Mesenchymal stem cell (in vitro differentiated cells and primary cell): ENCODE data around the gene DSCAML1.

Experiments used
- DNase-seq: peaks from one replicate; pipeline ENCODE4 v3.0.0-alpha.2; 2013
- H2AFZ ChIP-seq: one replicate; pipeline ENCODE4 v1.6.1; 2013; ENCODE audit warnings: low read depth, mild to moderate bottlenecking, control low read depth, inconsistent platforms, low read length, moderate library complexity
- H2AK5ac ChIP-seq: 2 replicates; pipeline ENCODE4 v1.6.1; 2013; ENCODE audit warnings: low read length, moderate library complexity, mild to moderate bottlenecking, inconsistent platforms; ENCODE audit not compliant: severe bottlenecking
- H2BK120ac ChIP-seq: one replicate; pipeline ENCODE4 v1.6.1; 2013; ENCODE audit warnings: low read depth, mild to moderate bottlenecking, inconsistent platforms, low read length, moderate library complexity
- H2BK12ac ChIP-seq, 2 experiments: one replicate each; pipeline ENCODE4 v1.6.1; 2013; ENCODE audit warnings: inconsistent platforms in 2 of 2, low read length in 2 of 2, mild to moderate bottlenecking in 2 of 2, moderate library complexity in 2 of 2, control low read depth in 1 of 2
- H2BK15ac ChIP-seq: one replicate; pipeline ENCODE4 v1.6.1; 2013; ENCODE audit warnings: mild to moderate bottlenecking, low read depth, inconsistent platforms; ENCODE audit not compliant: poor library complexity, severe bottlenecking
- H2BK5ac ChIP-seq: 2 replicates; pipeline ENCODE4 v1.6.1; 2013; ENCODE audit warnings: low read depth, mild to moderate bottlenecking, low read length, control low read depth, inconsistent platforms; ENCODE audit not compliant: poor library complexity, severe bottlenecking
- H3K14ac ChIP-seq, 2 experiments: one replicate each; pipeline ENCODE4 v1.6.1; 2013; ENCODE audit warnings: inconsistent platforms in 2 of 2, low read length in 2 of 2, control low read depth in 1 of 2, mild to moderate bottlenecking in 1 of 2, moderate library complexity in 1 of 2
- H3K18ac ChIP-seq, 2 experiments: one replicate each; pipeline ENCODE4 v1.6.1; 2013; ENCODE audit warnings: inconsistent platforms in 2 of 2, low read length in 2 of 2, control low read depth in 1 of 2, low read depth in 1 of 2, mild to moderate bottlenecking in 1 of 2
- H3K23ac ChIP-seq, 2 experiments: one replicate each; pipeline ENCODE4 v1.6.1; 2013; ENCODE audit warnings: inconsistent platforms in 2 of 2, low read length in 2 of 2, mild to moderate bottlenecking in 2 of 2, moderate library complexity in 2 of 2, control low read depth in 1 of 2
- H3K27ac ChIP-seq: 2 replicates; pipeline ENCODE4 v1.5.1; 2013; ENCODE audit warnings: mild to moderate bottlenecking, moderate library complexity, low read length, control low read depth, inconsistent platforms; ENCODE audit not compliant: poor library complexity, severe bottlenecking
- H3K27me3 ChIP-seq, 2 experiments: 2 replicates each; pipeline versions ENCODE4 v1.6.1 to v1.7.0; 2013; ENCODE audit warnings: low read length in 2 of 2, mild to moderate bottlenecking in 2 of 2, moderate library complexity in 2 of 2, control low read depth in 1 of 2, inconsistent platforms in 1 of 2; ENCODE audit not compliant: control insufficient read depth in 1 of 2, insufficient read depth in 1 of 2
- H3K36me3 ChIP-seq, 2 experiments: 2 replicates each; pipeline versions ENCODE4 v1.6.1 to v1.7.0; 2013; ENCODE audit warnings: low read length in 2 of 2, control low read depth in 1 of 2, inconsistent platforms in 1 of 2, low read depth in 1 of 2, mild to moderate bottlenecking in 1 of 2; ENCODE audit not compliant: insufficient read depth in 2 of 2, control insufficient read depth in 1 of 2
- H3K4ac ChIP-seq, 2 experiments: one replicate each; pipeline ENCODE4 v1.6.1; 2013; ENCODE audit warnings: inconsistent platforms in 2 of 2, low read length in 2 of 2, mild to moderate bottlenecking in 2 of 2, moderate library complexity in 2 of 2, control low read depth in 1 of 2, low read depth in 1 of 2
- H3K4me1 ChIP-seq: 2 replicates; pipeline ENCODE4 v1.6.1; 2013; ENCODE audit warnings: low read depth, low read length, control low read depth; ENCODE audit not compliant: control insufficient read depth, insufficient read depth
- H3K4me2 ChIP-seq: 2 replicates; pipeline ENCODE4 v1.6.1; 2013; ENCODE audit warnings: low read length, mild to moderate bottlenecking, inconsistent platforms; ENCODE audit not compliant: poor library complexity, severe bottlenecking
- H3K4me3 ChIP-seq, 2 experiments: 2 replicates each; pipeline versions ENCODE4 v1.5.1 to v1.7.0; 2013; ENCODE audit warnings: low read length in 2 of 2, mild to moderate bottlenecking in 2 of 2, control low read depth in 1 of 2, low read depth in 1 of 2; ENCODE audit not compliant: insufficient read depth in 1 of 2
- H3K79me1 ChIP-seq: replicated peaks from 2 replicates; pipeline ENCODE4 v1.6.1; 2013; ENCODE audit warnings: mild to moderate bottlenecking, control low read depth, low read length, inconsistent platforms; ENCODE audit not compliant: poor library complexity, severe bottlenecking
- H3K9ac ChIP-seq: 2 replicates; pipeline ENCODE4 v1.7.0; 2013; ENCODE audit warnings: mild to moderate bottlenecking, low read length, moderate library complexity
- H3K9me3 ChIP-seq: 2 replicates; pipeline ENCODE4 v1.7.0; 2013; ENCODE audit warnings: mild to moderate bottlenecking, low read length; ENCODE audit not compliant: control insufficient read depth
- H4K8ac ChIP-seq: one replicate; pipeline ENCODE4 v1.6.1; 2013; ENCODE audit warnings: inconsistent platforms, mild to moderate bottlenecking, low read length, moderate library complexity
- H4K91ac ChIP-seq: one replicate; pipeline ENCODE4 v1.6.1; 2013; ENCODE audit warnings: mild to moderate bottlenecking, low read length, inconsistent platforms
- WGBS: methylation state at CpG from one replicate; pipeline ENCODE4 v1.1.7; 2013; ENCODE audit warnings: mixed read lengths; 5-methylcytosine and 5-hydroxymethylcytosine counted together

DSCAML1 gene

DNA sequence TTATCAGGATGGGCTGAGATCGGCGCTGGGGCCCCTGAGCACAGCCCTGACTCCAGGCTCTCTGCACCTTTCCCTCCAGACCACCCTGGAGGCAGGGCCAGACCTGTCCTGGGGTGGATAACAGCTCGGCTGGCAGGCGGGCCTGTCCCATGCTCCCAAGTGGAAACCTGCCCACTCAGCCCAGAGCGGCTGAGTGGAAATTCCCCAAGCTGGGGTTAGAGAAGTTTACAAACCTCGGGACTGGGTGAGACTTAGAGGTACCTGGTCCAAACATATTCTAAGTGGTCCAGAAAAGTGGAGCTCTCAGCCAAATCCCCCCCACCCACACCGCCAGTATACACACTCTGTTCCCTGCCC, 32.3 kb upstream of the DSCAML1 start:
- peak overlapping the region; percentile 59 for H2AK5ac ChIP-seq
- H2BK12ac ChIP-seq = peak overlapping the region; percentile 49 to 76
- no peak overlapping the region for H2BK120ac ChIP-seq
- no peaks in the 10 kb centered on the region for H3K9me3 ChIP-seq
- no peak overlapping the region for H3K4me3 ChIP-seq
- H3K27ac ChIP-seq = peak overlapping the region; percentile 89
- peak overlapping the region; percentile 3 to 42 for H3K4ac ChIP-seq
- 66% methylated on average over 5 of the region's 7 CpGs for WGBS
- no peak overlapping the region for H3K14ac ChIP-seq
- peaks cover 0 to 3% of the 10 kb centered on the region in 2 experiments for H3K36me3 ChIP-seq
- peak overlapping the region; percentile 52 to 93 for H3K18ac ChIP-seq
- no peak for DNase-seq
- no peak overlapping the region for H2BK15ac ChIP-seq
- no peak overlapping the region for H3K23ac ChIP-seq
- H3K9ac ChIP-seq = no peak overlapping the region
- H4K8ac ChIP-seq = peak overlapping the region; percentile 86
- H3K4me1 ChIP-seq = peaks cover 68% of the 10 kb centered on the region
- peaks cover 0 to 69% of the 10 kb centered on the region in 2 experiments for H3K27me3 ChIP-seq
- peak overlapping the region; percentile 92 for H4K91ac ChIP-seq
- no peak overlapping the region for H2AFZ ChIP-seq
- no peak overlapping the region for H3K4me2 ChIP-seq
- H2BK5ac ChIP-seq = peak overlapping the region; percentile 95
- H3K79me1 ChIP-seq = peaks cover 4% of the 10 kb centered on the region

- Histone ChIP-seq H3K79me1 (peaks cover 4% of the 10 kb centered on the region), H3K4me1 (peaks cover 65% of the 10 kb centered on the region), H3K27ac (peak overlapping the region; percentile 89), H3K4ac (peak overlapping the region; percentile 3 to 42), H4K91ac (peak overlapping the region; percentile 92), H2BK120ac (no peak overlapping the region), H2BK12ac (peak overlapping the region; percentile 49 to 76), H3K9ac (no peak overlapping the region), H3K23ac (no peak overlapping the region), H3K14ac (peak overlapping the region in 1 of 2 experiments; percentile 20), H3K9me3 (no peaks in the 10 kb centered on the region), H2BK5ac (peak overlapping the region; percentile 95), H4K8ac (peak overlapping the region; percentile 86), H3K27me3 (peaks cover 0 to 64% of the 10 kb centered on the region in 2 experiments), H2BK15ac (peak overlapping the region; percentile 29), H3K4me3 (no peak overlapping the region), H2AK5ac (peak overlapping the region; percentile 59), H3K4me2 (no peak overlapping the region), H2AFZ (no peak overlapping the region), H3K36me3 (peaks cover 0 to 3% of the 10 kb centered on the region in 2 experiments), H3K18ac (peak overlapping the region; percentile 52 to 93)
- 38% methylated on average over 12 of the region's 16 CpGs for WGBS
- DNase-seq = peak; percentile 91
These were observed 31.8 kb upstream of the DSCAML1 start for GRCh38 chr11:117828611-117829368.

GRCh38 chr11:117827521-117828511, 30.8 kb upstream of the DSCAML1 start:
- H3K4ac ChIP-seq = no peak overlapping the region
- DNase-seq = no peak
- peaks cover 0 to 54% of the 10 kb centered on the region in 2 experiments for H3K27me3 ChIP-seq
- H2BK15ac ChIP-seq = no peak overlapping the region
- H2BK12ac ChIP-seq = peak overlapping the region; percentile 45 to 52
- no peaks in the 10 kb centered on the region for H3K9me3 ChIP-seq
- H4K8ac ChIP-seq = no peak overlapping the region
- no peak overlapping the region for H3K4me3 ChIP-seq
- peaks cover 63% of the 10 kb centered on the region for H3K4me1 ChIP-seq
- H3K18ac ChIP-seq = peak overlapping the region in 1 of 2 experiments; percentile 34
- peak overlapping the region; percentile 89 for H3K27ac ChIP-seq
- no peak overlapping the region for H4K91ac ChIP-seq
- H3K9ac ChIP-seq = no peak overlapping the region
- 77% methylated on average over 14 of the region's 15 CpGs for WGBS
- peak overlapping the region; percentile 5 for H2AK5ac ChIP-seq
- H2AFZ ChIP-seq = no peak overlapping the region
- no peak overlapping the region for H2BK120ac ChIP-seq
- H3K23ac ChIP-seq = no peak overlapping the region
- H2BK5ac ChIP-seq = peak overlapping the region; percentile 85
- peaks cover 0 to 3% of the 10 kb centered on the region in 2 experiments for H3K36me3 ChIP-seq
- H3K4me2 ChIP-seq = no peak overlapping the region
- H3K14ac ChIP-seq = peak overlapping the region in 1 of 2 experiments; percentile 20
- peaks cover 4% of the 10 kb centered on the region for H3K79me1 ChIP-seq

- Histone ChIP-seq H3K27ac (peak overlapping the region; percentile 32), H2BK120ac (no peak overlapping the region), H3K18ac (no peak overlapping the region), H3K4me1 (peaks cover 63% of the 10 kb centered on the region), H2AK5ac (no peak overlapping the region), H3K4ac (no peak overlapping the region), H4K91ac (no peak overlapping the region), H2BK5ac (no peak overlapping the region), H2AFZ (no peak overlapping the region), H3K9me3 (no peaks in the 10 kb centered on the region), H2BK12ac (no peak overlapping the region), H3K14ac (no peak overlapping the region), H3K79me1 (no peaks in the 10 kb centered on the region), H2BK15ac (no peak overlapping the region), H3K9ac (no peak overlapping the region), H3K27me3 (peaks cover 0 to 49% of the 10 kb centered on the region in 2 experiments), H3K4me3 (no peak overlapping the region), H3K36me3 (peaks cover 0 to 9% of the 10 kb centered on the region in 2 experiments), H3K4me2 (no peak overlapping the region), H3K23ac (no peak overlapping the region), H4K8ac (no peak overlapping the region)
- no peak for DNase-seq
- WGBS = 95% methylated on average over 3 of the region's 3 CpGs
These were observed 29.8 kb upstream of the DSCAML1 start for GRCh38 chr11:117826832-117827231.
